NCI-H2107 treated with DMSO at 0.1 percent for 48 hours (cell line): ENCODE measurements around the gene NOXRED1.
"Not testable (repeated sequence)": the region's sequence is repeated elsewhere in the genome, so short reads cannot be mapped to it uniquely, and the experiment has no call there.

ENCODE experiments used
- DNase-seq: peaks from one replicate; lab custom pipeline; 2025; ENCODE audit not compliant: unreplicated experiment; lab: John Stamatoyannopoulos, UW

The NOXRED1 gene, protein sequence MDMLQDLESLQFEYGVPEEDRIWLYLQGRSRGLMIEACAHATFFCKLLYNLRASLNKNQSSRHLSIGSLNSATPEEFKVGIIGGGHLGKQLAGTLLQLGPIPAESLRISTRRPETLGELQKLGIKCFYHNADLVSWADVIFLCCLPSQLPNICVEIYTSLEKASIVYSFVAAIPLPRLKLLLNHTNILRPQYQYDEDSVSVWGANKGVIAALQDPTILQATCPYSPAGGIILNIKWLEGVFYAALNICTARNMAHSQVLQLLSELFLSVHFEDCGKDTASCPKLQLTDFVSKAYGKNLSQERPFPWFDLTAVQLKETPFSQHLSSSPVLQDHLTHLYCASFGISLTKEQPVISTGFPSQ

DNA sequence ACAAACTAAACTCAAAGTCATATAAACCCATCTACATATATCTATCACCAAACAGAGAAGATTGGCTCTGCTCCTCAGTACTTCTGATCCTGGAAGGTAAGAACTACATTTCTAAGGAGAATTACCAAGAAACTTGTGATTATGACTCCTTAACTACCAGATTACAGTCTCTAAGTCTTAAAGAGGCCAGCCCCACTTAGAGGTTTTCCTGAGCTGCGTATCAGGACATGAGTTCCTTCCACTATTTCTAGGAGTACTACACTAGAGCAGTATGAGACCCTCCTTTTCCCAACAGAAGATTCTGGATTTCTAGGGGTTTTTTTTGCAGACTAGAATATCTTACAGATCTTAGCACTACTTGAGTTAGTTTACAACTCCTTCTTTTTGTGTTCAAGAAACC is at the start of gene NOXRED1:
TSS of gene NOXRED1 (minus strand) at position 101 of the 400 bp plus-strand sequence. CDS start 634 bp downstream, outside the sequence.
- DNase-seq, result no peak

DNA sequence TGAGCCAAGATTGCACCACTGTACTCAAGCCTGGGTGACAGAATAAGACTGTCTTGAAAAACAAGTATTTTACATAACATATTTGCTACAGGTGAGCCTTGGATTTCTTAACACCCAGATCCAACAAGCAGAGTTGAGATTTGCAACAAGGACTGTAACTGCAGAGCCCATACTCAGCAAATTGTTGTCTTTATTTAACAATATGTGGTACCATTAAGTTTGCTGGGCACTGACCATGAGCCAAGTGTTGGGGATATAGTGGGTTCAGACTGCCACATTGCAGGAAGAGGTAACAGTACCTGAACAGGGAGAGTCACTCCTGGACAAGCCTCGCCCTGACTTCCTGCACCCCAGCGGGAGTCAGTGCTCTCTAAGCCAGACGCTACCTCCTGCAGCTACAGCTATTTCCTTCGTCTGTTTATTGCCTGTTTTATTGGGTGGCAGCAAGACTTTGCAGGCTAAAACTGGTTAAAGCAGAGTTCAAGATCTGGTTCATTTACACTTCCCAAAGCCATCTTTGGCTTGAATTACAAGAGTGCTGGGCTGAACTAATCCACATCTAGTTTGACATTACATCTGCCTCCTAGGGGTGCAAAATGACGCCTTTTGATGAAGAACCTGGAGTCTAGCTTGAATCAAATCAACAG is 47.0 kb upstream of the NOXRED1 start:
- peak; percentile 86 for DNase-seq

GRCh38 chr14:77469539-77469938 is 46.2 kb upstream of the NOXRED1 start:
- no peak for DNase-seq

DNA sequence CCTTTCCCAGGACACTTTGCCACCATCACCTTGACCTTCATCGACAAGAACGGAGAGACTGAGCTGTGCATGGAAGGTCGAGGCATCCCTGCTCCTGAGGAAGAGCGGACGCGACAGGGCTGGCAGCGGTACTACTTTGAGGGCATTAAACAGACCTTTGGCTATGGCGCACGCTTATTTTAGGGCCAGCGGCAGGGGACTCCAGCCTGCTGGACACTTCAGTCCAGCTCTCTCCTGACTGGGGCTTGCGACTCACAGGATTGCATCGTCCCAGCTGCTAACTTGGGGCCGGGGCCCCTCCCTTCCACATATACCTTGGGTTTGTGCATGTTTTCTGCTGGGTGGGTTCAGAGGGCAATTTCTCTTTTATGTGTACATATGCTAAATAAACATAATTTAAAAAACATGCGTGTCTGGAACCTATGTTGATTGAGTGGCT is 45.8 kb upstream of the NOXRED1 start:
- no peak for DNase-seq

GRCh38 chr14:77467801-77468200 is 44.5 kb upstream of the NOXRED1 start:
- DNase-seq, result peak; percentile 36

DNA sequence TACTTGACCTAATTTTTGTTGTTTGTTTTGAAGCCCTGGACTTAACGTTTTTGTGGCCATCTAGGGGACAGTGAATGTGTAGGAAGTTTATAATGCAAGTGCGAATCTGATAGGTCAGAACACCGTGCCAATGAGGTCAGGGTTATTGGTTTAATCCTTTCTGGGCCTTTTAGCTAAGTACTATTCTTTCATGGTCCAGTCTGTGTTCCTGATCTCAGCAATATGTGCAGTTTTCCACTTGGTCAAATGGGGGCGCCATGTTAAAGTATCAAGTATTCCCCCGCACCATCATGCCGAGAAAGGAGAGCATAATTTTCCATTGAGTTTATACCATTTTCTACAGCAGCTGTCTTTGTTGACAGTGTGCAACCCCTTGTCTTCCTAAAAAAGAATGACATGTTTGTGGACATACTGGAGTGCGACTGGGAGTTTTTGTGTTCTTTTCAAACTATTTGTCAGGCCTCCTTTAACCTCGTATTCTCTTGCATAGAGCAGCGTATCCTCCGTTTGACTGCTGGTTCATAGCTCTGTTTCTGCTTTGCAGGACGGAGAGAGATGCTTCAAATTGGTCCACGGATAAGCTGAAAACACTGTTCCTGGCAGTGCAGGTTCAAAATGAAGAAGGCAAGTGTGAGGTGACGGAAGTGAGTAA is 35.9 kb upstream of the NOXRED1 start:
- DNase-seq, result peak; percentile 47

- DNase-seq, result peak; percentile 37
These were observed 35.1 kb upstream of the NOXRED1 start for GRCh38 chr14:77458249-77458950.

GRCh38 chr14:77457522-77458248 is 34.4 kb upstream of the NOXRED1 start, which contains the start of the genes AHSA1 and VIPAS39:
Gene AHSA1, plus strand, starts transcription at chr14:77458093. Its CDS starts 97 bp downstream, at chr14:77458190.
Gene VIPAS39, minus strand, starts transcription at chr14:77457601. Its CDS starts 3,499 bp downstream, at chr14:77454102.
- peak; percentile 99 for DNase-seq

DNA sequence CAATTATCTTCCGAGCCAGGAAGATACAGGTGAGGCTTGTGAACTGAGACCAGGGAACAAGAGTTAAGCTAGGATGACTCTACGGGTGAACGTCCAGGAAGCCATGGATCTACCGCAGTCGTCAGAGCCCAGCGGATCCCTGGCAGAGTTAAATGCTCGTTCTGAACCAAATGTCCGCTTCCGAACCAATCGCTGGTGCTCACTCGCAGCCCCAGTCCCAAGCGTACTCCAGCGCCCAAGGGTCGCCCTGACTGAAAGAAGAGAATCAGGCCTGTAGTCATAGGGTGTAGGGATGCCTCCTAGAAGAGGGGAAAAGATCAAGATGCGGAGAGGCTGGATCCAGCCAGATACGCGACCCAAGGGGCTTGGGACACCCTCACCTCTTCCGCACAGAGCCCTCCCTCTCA is 33.8 kb upstream of the NOXRED1 start:
- peak; percentile 62 for DNase-seq

GRCh38 chr14:77455966-77456640 is 32.8 kb upstream of the NOXRED1 start:
- DNase-seq, result no peak

GRCh38 chr14:77442196-77442595 is 18.9 kb upstream of the NOXRED1 start:
- no peak for DNase-seq

DNA sequence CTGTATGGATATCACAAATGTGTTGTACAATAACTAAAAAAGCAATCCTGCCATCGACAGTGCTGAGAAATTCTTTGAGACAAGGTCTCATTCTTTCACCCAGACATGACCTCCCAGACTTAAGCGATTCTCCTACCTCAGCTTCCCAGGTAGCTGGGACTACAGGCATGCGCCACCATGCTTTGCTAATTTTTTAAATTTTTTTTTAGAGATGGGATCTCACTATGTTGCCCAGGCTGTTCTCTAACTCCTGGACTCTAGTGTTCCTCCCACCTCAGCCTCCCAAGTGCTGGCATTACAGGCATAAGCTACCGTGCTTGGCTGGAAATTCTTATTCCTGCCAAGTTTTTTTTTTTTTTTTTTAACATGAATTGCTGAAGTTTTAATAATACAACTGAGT is 16.5 kb upstream of the NOXRED1 start:
- no peak for DNase-seq

- DNase-seq, result no peak
These were observed 15.3 kb upstream of the NOXRED1 start for GRCh38 chr14:77438596-77438995.

GRCh38 chr14:77436042-77436441 is 12.7 kb upstream of the NOXRED1 start:
- DNase-seq, result no peak

GRCh38 chr14:77426396-77426795 is 3.1 kb upstream of the NOXRED1 start:
- DNase-seq, result no peak

DNA sequence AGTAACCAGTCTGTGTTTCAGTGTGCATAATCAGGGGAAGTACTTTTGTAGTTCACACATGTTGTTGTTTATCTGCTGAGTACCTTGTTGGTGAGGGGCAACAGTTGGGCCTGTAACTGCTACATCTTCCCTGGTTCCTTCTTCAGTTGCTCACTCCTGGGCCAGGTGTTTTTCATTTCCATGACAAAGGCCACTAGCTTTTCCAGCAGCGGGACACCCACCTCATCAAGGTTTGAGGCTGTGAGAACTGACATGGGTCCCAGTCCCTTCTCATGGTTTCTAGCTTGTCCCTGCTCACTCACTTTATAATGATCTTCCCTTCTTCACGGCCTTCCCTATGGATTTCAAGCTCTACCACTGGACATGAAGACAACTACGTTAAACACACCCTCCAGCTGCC is 1.5 kb upstream of the NOXRED1 start:
- no peak for DNase-seq

GRCh38 chr14:77421201-77421600 is 2.1 kb downstream of the NOXRED1 start:
- DNase-seq, result no peak

DNA sequence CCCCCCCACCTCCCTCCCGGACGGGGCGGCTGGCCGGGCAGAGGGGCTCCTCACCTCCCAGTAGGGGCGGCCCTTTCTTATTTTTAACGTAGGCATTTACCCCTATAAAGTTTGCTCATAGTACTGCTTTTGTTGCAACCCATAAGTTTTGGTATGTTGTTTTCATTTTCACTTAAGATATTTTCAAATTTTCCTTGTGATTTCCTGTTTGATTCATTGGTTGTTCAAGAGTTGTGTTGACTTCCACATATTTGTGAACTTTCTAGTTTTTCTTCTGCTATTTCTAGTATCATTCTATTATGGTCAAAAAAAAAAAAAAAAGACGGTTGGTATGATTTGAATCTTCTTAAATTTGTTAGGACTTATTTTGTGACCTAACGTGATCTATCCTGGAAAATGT is 6.5 kb downstream of the NOXRED1 start:
- DNase-seq, result no peak

DNA sequence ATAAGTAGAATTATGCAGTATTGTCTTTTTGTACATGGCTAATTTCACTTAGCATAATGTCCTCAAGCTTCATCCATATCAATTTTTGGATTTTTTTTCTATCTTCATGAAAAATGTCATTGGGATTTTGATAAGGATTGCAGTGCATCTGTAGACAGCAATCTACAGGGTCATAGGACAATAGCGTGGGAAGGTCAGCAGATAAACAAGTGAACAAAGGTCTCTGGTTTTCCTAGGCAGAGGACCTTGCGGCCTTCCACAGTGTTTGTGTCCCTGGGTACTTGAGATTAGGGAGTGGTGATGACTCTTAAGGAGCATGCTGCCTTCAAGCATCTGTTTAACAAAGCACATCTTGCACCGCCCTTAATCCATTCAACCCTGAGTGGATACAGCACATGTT is 7.2 kb downstream of the NOXRED1 start:
- DNase-seq, result not testable (repeated sequence)
